Body of pancreas (tissue), 4 donors: Measurements from ENCODE around the gene CBFA2T3. TPM values are rescaled to one million over a fixed set of nuclear protein-coding genes. Genes with fewer than 3 reads are reported as not detected.

Experiments
- ATAC-seq: fragments of 150-250 bp; one replicate; pipeline ENCODE4 v1.9.1; 2016
- DNase-seq, 4 donors: peaks; one replicate each; pipeline ENCODE4 v3.0.0-alpha.2; 2019
- H3K27ac ChIP-seq, 4 donors: fragments of 200-600 bp; sonication (generic); 1 replicate in 3 of 4; 2 replicates in 1 of 4; pipeline versions ENCODE4 v1.5.1 to v1.6.1; 2016 to 2019; ENCODE audit warnings: mild to moderate bottlenecking in 1 of 4, mixed read lengths in 1 of 4, moderate library complexity in 1 of 4
- H3K27me3 ChIP-seq, 2 donors: fragments of 200-600 bp; sonication (generic); one replicate each; pipeline ENCODE4 v1.6.0; 2016; ENCODE audit warnings: mild to moderate bottlenecking in 1 of 2
- H3K36me3 ChIP-seq, 2 donors: fragments of 200-600 bp; sonication (generic); replicated peaks in 1 of 2; 2 replicates each; pipeline ENCODE4 v1.5.1; 2016; ENCODE audit warnings: low read depth in 2 of 2; ENCODE audit not compliant: insufficient read depth in 1 of 2
- H3K4me1 ChIP-seq: fragments of 200-600 bp; sonication (generic); one replicate; pipeline ENCODE4 v1.6.0; 2016
- H3K4me3 ChIP-seq, 2 donors: fragments of 200-600 bp; sonication (generic); 1 replicate in 1 of 2; 2 replicates in 1 of 2; pipeline ENCODE4 v1.5.1; 2016 to 2019
- H3K9me3 ChIP-seq, 3 donors: fragments of 200-600 bp; sonication (generic); 1 replicate in 2 of 3; 2 replicates in 1 of 3; pipeline ENCODE4 v1.5.1; 2016
- CTCF ChIP-seq, 7 experiments: fragments of 450-650 bp in 4 of 7; fragments of 200-600 bp in 3 of 7; sonication (generic) in 3 of 7; IDR thresholded peaks; one replicate each; pipeline ENCODE4 v1.5.1; 2016 to 2019; ENCODE audit warnings: antibody characterized with exemption in 7 of 7
- POLR2A ChIP-seq, 3 donors: fragments of 450-650 bp; IDR thresholded peaks; one replicate each; pipeline ENCODE4 v1.6.1; 2016; ENCODE audit warnings: antibody characterized with exemption in 3 of 3, mild to moderate bottlenecking in 2 of 3
- WGBS, 2 donors: methylation state at CpG; one replicate each; pipeline ENCODE4 v1.1.5; 2017; 5-methylcytosine and 5-hydroxymethylcytosine counted together
- intact Hi-C: fragments of 100-400 bp; cut with DNase I; formaldehyde crosslinking; loops from one replicate; pipeline ENCODE4 v1.15.1; 2023
- total RNA-seq, 2 donors: library from RNA; depleted of rRNA; stranded (reverse); fragments of >200 nt; gene quantifications; one replicate each; pipeline ENCODE4 v1.1.0, GENCODE V29; 2016

CBFA2T3 gene
- total RNA-seq, 2 donors from 2014 or later = 7.8 to 16.2 TPM

- no peaks in the 10 kb centered on the region for H3K27me3 ChIP-seq
- no peaks in the 10 kb centered on the region for H3K36me3 ChIP-seq
- no peaks in the 10 kb centered on the region for H3K9me3 ChIP-seq
- DNase-seq (no peak), ATAC-seq (no peak)
- intact Hi-C loops = no loop called here
- H3K4me3 ChIP-seq = no peak overlapping the region
- H3K4me1 ChIP-seq = no peaks in the 10 kb centered on the region
- 91 to 96% methylated on average over 9 of the region's 9 CpGs for WGBS, 2 donors
- no peak overlapping the region for H3K27ac ChIP-seq
- TF ChIP-seq CTCF (IDR thresholded peaks at IDR 0.05) (no peak), POLR2A (IDR thresholded peaks at IDR 0.05) (no peak)
Measured at GRCh38 chr16:88846088-88846487, 130.9 kb downstream of the CBFA2T3 start.

- 81 to 85% methylated on average over 9 to 11 of the region's 11 CpGs for WGBS, 2 donors
- TF ChIP-seq POLR2A (IDR thresholded peaks at IDR 0.05) (no peak), CTCF (IDR thresholded peaks at IDR 0.05) (no peak)
- intact Hi-C loops = no loop called here
- DNase-seq (no peak), ATAC-seq (no peak)
- H3K4me3 ChIP-seq = no peak overlapping the region
- H3K4me1 ChIP-seq = no peaks in the 10 kb centered on the region
- H3K27ac ChIP-seq = no peak overlapping the region
- H3K27me3 ChIP-seq = no peaks in the 10 kb centered on the region
- H3K36me3 ChIP-seq = no peaks in the 10 kb centered on the region
- no peaks in the 10 kb centered on the region for H3K9me3 ChIP-seq
Measured at GRCh38 chr16:88844419-88845036, 132.5 kb downstream of the CBFA2T3 start.

GRCh38 chr16:88843256-88843655 lies 133.8 kb downstream of the CBFA2T3 start:
- TF ChIP-seq POLR2A (IDR thresholded peaks at IDR 0.05) (no peak), CTCF (IDR thresholded peaks at IDR 0.05) (no peak)
- H3K36me3 ChIP-seq = no peaks in the 10 kb centered on the region
- H3K4me3 ChIP-seq = no peak overlapping the region
- intact Hi-C loops = no loop called here
- no peak overlapping the region for H3K27ac ChIP-seq
- WGBS, 2 donors = 86 to 87% methylated on average over 19 to 20 of the region's 20 CpGs
- no peaks in the 10 kb centered on the region for H3K27me3 ChIP-seq
- DNase-seq = no peak
- no peaks in the 10 kb centered on the region for H3K9me3 ChIP-seq
- ATAC-seq = no peak
- H3K4me1 ChIP-seq = no peaks in the 10 kb centered on the region

GRCh38 chr16:88842806-88843205 lies 134.2 kb downstream of the CBFA2T3 start:
- Histone ChIP-seq H3K9me3 (no peaks in the 10 kb centered on the region), H3K4me1 (no peaks in the 10 kb centered on the region), H3K36me3 (no peaks in the 10 kb centered on the region), H3K4me3 (no peak overlapping the region), H3K27ac (no peak overlapping the region), H3K27me3 (no peaks in the 10 kb centered on the region)
- 91 to 94% methylated on average over 9 to 25 of the region's 25 CpGs for WGBS, 2 donors
- intact Hi-C loops = no loop called here
- ATAC-seq = no peak
- no peak for DNase-seq
- no peak for TF ChIP-seq POLR2A (IDR thresholded peaks at IDR 0.05)
- no peak for TF ChIP-seq CTCF (IDR thresholded peaks at IDR 0.05)

GRCh38 chr16:88842308-88842756 lies 134.7 kb downstream of the CBFA2T3 start:
- DNase-seq = no peak

More at GRCh38 chr16:88842308-88842756, 134.7 kb downstream of the CBFA2T3 start:
- Histone ChIP-seq H3K9me3 (no peaks in the 10 kb centered on the region), H3K27ac (no peak overlapping the region), H3K4me1 (no peaks in the 10 kb centered on the region), H3K36me3 (no peaks in the 10 kb centered on the region), H3K27me3 (no peaks in the 10 kb centered on the region), H3K4me3 (no peak overlapping the region)
- no peak for TF ChIP-seq CTCF (IDR thresholded peaks at IDR 0.05)
- no peak for TF ChIP-seq POLR2A (IDR thresholded peaks at IDR 0.05)
- intact Hi-C loops = no loop called here
- no peak for ATAC-seq
- 85 to 88% methylated on average over 5 to 13 of the region's 15 CpGs for WGBS, 2 donors
